22Rv1 (cell line): ENCODE results near the gene ANKDD1B.

Experiments
- CTCF ChIP-seq: fragments of 450-650 bp; IDR thresholded peaks from 2 replicates; pipeline ENCODE4 v1.5.1; 2017; ENCODE audit warnings: mild to moderate bottlenecking
- ZFX ChIP-seq: fragments of 450-650 bp; IDR thresholded peaks from 2 replicates; pipeline ENCODE4 v1.6.1; 2017; ENCODE audit warnings: antibody characterized with exemption, borderline replicate concordance

GRCh38 chr5:75664979-75665378 is 53.7 kb downstream of the ANKDD1B start:
- TF ChIP-seq CTCF (no peak), ZFX (no peak)
